ENCODE measurements around the gene SLC45A1. TPM values are rescaled to one million over a fixed set of nuclear protein-coding genes. Genes with fewer than 3 reads are reported as not detected.

Gene SLC45A1
- total and polyA plus RNA-seq, 5 donors: 2.1 to 3.5 (median 2.6) TPM

DNA sequence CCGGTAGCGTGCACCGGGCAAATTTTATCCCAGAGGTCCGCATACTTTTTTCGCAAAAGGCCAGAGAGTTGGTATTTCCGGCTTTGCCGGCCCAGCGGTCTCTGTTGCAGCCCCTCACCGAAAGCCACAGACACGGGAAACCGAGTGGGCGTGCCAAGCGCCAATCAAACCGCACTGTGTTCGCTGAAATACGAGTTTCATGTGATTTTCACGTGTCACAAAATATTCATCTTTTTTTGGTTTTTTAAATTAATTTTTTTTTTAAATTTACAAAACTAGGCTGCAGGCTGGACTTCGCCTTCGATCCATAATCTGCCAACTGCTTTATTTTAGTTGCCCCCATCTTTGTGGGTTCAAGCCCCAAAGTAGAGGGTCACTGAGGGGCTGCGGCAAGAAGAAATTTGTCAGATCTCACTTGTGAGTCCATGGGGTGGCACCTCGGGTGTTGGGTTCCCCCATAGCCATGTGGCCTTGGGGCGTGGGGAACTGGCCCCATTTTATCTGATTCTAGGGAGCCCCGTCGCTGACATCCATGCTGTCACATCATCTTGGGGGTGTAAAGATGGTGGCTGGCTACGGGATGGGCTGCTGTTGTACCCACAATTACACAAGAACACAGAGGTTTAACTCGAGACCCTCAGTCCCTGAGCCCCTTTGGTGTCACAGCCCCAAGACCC lies 20.8 kb downstream of the SLC45A1 start:
- whole genome bisulfite sequencing: 96% methylated on average over 26 of the region's 26 CpGs
- no peak overlapping the region for H3K4me3 ChIP-seq (ENCODE audit: low read length)
- no peak overlapping the region for H3K27ac ChIP-seq (ENCODE audit: low read length)
- no peaks in the 10 kb centered on the region for H3K4me1 ChIP-seq (ENCODE audit: control insufficient read depth, insufficient read depth, low read length)
- intact Hi-C loops (cut with DNase I): no loop called here
- DNase-seq (peak in 1 of 3 donors; percentile 38), ATAC-seq (no peak)
- no peaks in the 10 kb centered on the region for H3K9me3 ChIP-seq (ENCODE audit: control insufficient read depth, low read length)
- no peaks in the 10 kb centered on the region for H3K27me3 ChIP-seq (ENCODE audit: control insufficient read depth, insufficient read depth)

DNA sequence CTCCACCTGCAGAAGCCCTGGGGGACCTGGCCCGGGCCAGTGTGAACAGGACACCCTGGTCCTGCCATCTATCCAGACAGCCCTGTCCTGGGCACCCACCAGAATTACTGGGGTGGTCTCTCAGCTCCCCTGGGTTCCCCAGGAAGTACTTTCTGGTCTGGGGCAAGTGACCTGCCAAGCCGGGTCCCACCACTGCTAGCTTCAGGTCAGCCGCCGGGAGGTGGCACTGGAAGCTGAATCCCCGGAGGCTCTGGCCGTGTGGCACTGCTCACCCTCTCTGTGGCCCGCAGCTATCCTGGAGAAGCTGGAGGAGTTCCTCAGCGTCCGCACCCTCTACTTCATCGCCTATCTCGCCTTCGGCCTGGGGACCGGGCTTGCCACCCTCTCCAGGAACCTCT lies 21.3 kb downstream of the SLC45A1 start:
- H3K27me3 ChIP-seq (ENCODE audit: control insufficient read depth, insufficient read depth): no peaks in the 10 kb centered on the region
- no peaks in the 10 kb centered on the region for H3K9me3 ChIP-seq (ENCODE audit: control insufficient read depth, low read length)
- H3K4me1 ChIP-seq (ENCODE audit: control insufficient read depth, insufficient read depth, low read length): no peaks in the 10 kb centered on the region
- H3K4me3 ChIP-seq (ENCODE audit: low read length): no peak overlapping the region
- intact Hi-C loops (cut with DNase I): no loop called here
- no peak overlapping the region for H3K27ac ChIP-seq (ENCODE audit: low read length)
- DNase-seq: peak in 1 of 3 donors; percentile 48
- no peak for ATAC-seq
- 94% methylated on average over 13 of the region's 13 CpGs for WGBS

DNA sequence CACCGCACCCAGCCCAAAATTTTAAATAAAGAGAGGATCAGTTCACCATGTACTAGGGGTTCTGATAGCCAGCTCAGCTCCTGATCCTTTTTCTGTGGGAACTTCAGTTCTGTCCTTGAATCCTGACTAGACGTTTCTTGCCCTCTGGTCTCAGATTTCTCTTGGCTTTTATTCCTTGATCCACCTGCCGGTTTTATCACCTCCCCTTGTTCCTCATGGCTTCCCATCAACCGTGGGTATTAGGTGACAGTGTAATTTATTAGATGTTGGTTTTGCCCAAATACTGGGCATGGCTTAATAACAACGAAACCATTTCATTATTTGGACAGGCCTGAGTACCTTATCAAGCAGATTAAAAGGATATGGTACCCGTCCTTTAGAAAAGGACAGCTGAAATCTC lies 22.5 kb downstream of the SLC45A1 start:
- Histone ChIP-seq H3K9me3 (ENCODE audit: control insufficient read depth, low read length) (no peaks in the 10 kb centered on the region), H3K27ac (ENCODE audit: low read length) (no peak overlapping the region), H3K27me3 (ENCODE audit: control insufficient read depth, insufficient read depth) (no peaks in the 10 kb centered on the region), H3K4me3 (ENCODE audit: low read length) (no peak overlapping the region), H3K4me1 (ENCODE audit: control insufficient read depth, insufficient read depth, low read length) (no peaks in the 10 kb centered on the region)
- ATAC-seq (no peak), DNase-seq (no peak)
- intact Hi-C loops (cut with DNase I): no loop called here
- 90% methylated on average over 6 of the region's 6 CpGs for WGBS

DNA sequence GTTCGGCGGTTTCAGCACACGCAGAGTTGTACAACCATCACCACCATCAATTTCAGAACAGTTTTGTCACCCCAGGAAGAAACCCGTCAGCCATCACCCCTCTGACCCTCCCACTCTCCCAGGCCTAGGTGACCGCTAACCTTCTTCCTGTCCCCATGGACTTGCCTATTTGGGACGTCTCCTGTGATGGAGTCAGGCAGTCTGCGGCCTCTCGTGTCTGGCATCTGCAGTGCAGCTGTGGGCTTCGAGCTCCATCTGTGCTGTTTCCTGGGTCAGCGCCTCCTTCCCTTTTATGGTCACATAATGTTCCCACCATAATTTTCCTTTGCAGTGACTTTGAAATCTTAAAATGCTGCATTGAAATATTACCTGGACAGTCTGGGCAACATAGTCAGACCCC lies 24.4 kb downstream of the SLC45A1 start:
- Histone ChIP-seq H3K9me3 (ENCODE audit: control insufficient read depth, low read length) (no peaks in the 10 kb centered on the region), H3K4me1 (ENCODE audit: control insufficient read depth, insufficient read depth, low read length) (no peaks in the 10 kb centered on the region), H3K4me3 (ENCODE audit: low read length) (no peak overlapping the region), H3K27me3 (ENCODE audit: control insufficient read depth, insufficient read depth) (no peaks in the 10 kb centered on the region), H3K27ac (ENCODE audit: low read length) (no peak overlapping the region)
- DNase-seq: peak in 1 of 3 donors; percentile 67
- ATAC-seq: no peak
- WGBS: 82% methylated on average over 10 of the region's 10 CpGs
- intact Hi-C loops (cut with DNase I): no loop called here

DNA sequence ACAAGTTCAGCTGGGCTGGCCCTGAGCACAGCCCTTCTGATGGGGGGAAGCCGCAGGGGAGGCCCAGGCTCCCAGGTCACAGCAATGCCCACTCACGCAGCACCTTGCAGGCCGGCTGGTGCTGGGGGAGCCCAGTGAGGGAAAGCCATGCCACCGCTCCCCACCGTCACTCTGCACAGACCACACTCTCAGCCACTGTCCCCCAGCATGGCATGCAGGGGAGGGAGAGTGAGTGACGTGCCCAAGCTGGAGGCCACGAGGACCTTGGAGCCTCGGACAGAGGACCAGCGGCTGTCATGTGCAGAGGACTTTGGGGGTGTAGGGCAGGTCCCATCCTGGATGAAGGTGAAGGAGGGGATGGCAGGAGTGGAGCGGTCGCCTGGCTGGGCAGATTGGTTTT lies 25.1 kb downstream of the SLC45A1 start:
- no peaks in the 10 kb centered on the region for H3K4me1 ChIP-seq (ENCODE audit: control insufficient read depth, insufficient read depth, low read length)
- peak overlapping the region; percentile 0 for H3K27ac ChIP-seq (ENCODE audit: low read length)
- peak; percentile 24 to 46 for ATAC-seq
- H3K9me3 ChIP-seq (ENCODE audit: control insufficient read depth, low read length): no peaks in the 10 kb centered on the region
- H3K27me3 ChIP-seq (ENCODE audit: control insufficient read depth, insufficient read depth): no peaks in the 10 kb centered on the region
- intact Hi-C loops (cut with DNase I): no loop called here
- no peak overlapping the region for H3K4me3 ChIP-seq (ENCODE audit: low read length)
- WGBS: 71% methylated on average over 11 of the region's 11 CpGs
- no peak for DNase-seq

DNA sequence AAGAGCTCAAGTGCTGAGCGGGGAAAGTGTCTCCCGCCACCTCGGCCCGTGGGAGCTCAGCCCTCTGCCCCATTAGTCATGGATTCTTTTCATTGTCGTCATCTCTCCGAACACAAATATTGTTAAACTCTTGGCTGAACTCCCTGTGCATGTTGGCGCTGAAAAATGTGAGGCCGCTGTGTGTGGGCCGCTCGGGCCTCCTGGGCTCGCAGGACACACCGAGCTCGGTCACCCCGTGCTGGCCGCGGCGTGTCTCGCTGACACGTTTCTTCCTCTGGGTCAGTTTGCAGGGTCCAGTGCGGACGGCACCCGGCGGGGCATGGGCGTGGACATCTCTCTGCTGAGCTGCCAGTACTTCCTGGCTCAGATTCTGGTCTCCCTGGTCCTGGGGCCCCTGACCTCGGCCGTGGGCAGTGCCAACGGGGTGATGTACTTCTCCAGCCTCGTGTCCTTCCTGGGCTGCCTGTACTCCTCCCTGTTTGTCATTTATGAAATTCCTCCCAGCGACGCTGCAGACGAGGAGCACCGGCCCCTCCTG lies 25.6 kb downstream of the SLC45A1 start:
- peak; percentile 88 to 95 (median 92) for DNase-seq
- Histone ChIP-seq H3K9me3 (ENCODE audit: control insufficient read depth, low read length) (no peaks in the 10 kb centered on the region), H3K4me3 (ENCODE audit: low read length) (no peak overlapping the region), H3K27ac (ENCODE audit: low read length) (no peak overlapping the region), H3K27me3 (ENCODE audit: control insufficient read depth, insufficient read depth) (no peaks in the 10 kb centered on the region), H3K4me1 (ENCODE audit: control insufficient read depth, insufficient read depth, low read length) (no peaks in the 10 kb centered on the region)
- ATAC-seq: peak; percentile 83 to 90
- WGBS: 51% methylated on average over 32 of the region's 32 CpGs
- intact Hi-C loops (cut with DNase I): no loop called here

DNA sequence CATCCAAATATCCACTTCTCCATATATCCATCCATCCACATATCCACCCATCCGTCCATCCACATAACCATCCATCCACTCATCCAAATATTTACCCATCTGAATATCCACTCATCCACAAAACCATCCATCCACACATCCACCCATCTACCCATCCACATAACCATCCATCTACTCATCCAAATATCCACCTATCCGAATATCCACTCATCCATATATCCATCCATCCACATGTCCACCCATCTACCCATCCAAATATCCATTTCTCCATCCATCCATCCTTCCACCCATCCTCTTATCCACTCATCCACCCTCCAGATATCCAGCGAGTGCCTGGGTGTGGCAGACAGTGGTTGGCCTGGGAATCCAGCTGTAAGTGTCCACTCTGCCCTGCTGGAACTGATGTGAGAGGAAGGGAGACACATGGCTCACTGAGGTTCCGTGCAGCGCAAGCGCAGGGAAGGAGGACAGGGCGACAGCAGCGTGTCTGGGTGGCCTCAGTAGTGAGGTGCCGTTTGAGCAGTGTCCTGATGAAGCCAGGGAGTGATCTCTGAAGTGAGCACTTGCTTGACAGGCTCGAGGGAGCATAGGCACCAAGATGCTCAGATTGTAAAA lies 27.1 kb downstream of the SLC45A1 start:
- 96% methylated on average over 10 of the region's 10 CpGs for WGBS
- H3K27ac ChIP-seq (ENCODE audit: low read length): no peak overlapping the region
- H3K27me3 ChIP-seq (ENCODE audit: control insufficient read depth, insufficient read depth): no peaks in the 10 kb centered on the region
- ATAC-seq (no peak), DNase-seq (peak in 1 of 3 donors; percentile 42)
- peaks cover 2% of the 10 kb centered on the region for H3K4me1 ChIP-seq (ENCODE audit: control insufficient read depth, insufficient read depth, low read length)
- intact Hi-C loops (cut with DNase I): no loop called here
- H3K9me3 ChIP-seq (ENCODE audit: control insufficient read depth, low read length): no peaks in the 10 kb centered on the region
- no peak overlapping the region for H3K4me3 ChIP-seq (ENCODE audit: low read length)

DNA sequence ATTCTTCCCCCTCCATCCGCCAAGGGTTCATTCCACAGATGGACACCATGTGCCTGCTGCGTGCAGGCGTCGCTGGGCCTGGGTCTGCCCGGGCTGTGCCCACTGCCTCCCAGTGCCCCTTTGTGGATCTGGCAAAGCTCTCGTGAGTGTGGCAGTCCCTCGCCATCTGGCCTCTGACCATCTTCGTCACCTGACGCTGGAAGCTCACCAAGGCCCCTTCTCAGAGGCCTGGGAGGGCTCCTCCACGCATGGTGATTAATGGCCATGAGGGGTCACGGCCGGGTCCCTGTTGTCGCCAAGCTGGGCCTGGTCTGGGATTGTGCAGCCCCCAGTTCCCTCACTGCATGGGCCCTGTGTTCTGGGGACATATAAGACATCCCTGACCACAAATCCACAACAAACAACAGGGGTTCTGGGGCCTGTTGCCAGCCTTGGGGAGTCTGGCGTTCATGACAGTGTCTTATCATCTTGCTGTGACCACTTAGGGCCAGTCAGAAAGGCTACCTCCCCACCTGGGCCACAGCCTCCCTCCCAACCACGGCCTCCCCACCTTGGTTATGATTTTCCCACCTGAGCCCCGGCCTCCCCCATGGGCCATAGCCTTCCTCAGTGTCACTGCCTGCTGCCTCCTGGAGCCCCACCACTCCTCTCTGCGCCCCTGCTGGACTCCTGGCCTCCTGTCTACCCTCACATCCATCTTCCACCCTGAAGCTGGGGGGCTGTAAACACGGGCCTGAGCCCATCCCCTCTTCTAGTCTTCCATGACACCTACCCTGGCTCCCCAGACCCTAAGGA lies 27.9 kb downstream of the SLC45A1 start:
- intact Hi-C loops (cut with DNase I): no loop called here
- ATAC-seq: no peak
- no peaks in the 10 kb centered on the region for H3K9me3 ChIP-seq (ENCODE audit: control insufficient read depth, low read length)
- H3K4me1 ChIP-seq (ENCODE audit: control insufficient read depth, insufficient read depth, low read length): peaks cover 2% of the 10 kb centered on the region
- H3K27me3 ChIP-seq (ENCODE audit: control insufficient read depth, insufficient read depth): no peaks in the 10 kb centered on the region
- H3K4me3 ChIP-seq (ENCODE audit: low read length): no peak overlapping the region
- WGBS: 89% methylated on average over 18 of the region's 18 CpGs
- no peak for DNase-seq
- no peak overlapping the region for H3K27ac ChIP-seq (ENCODE audit: low read length)

DNA sequence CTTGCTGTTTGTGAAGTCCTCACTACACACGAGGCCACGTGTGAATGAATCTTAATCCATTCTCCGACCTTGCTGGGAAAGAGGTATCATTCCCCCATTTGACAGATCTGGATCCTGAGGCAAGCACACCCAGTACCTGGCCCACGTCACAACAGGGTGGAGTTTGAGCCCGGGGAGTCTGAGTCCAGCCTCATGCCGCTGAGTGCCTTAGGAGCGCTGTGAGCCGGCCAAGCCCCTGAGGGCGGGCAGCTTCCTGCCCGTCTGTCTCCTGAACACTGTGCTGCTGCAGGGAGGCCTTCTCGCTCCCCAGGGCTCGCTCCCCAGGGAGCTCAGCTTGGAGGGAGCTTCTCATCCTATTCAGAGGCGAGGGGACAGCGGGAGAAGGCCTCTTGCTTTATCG lies 29.7 kb downstream of the SLC45A1 start:
- DNase-seq (peak in 1 of 3 donors; percentile 47), ATAC-seq (no peak)
- intact Hi-C loops (cut with DNase I): no loop called here
- Histone ChIP-seq H3K27me3 (ENCODE audit: control insufficient read depth, insufficient read depth) (no peaks in the 10 kb centered on the region), H3K27ac (ENCODE audit: low read length) (no peak overlapping the region), H3K4me1 (ENCODE audit: control insufficient read depth, insufficient read depth, low read length) (peaks cover 2% of the 10 kb centered on the region), H3K9me3 (ENCODE audit: control insufficient read depth, low read length) (no peaks in the 10 kb centered on the region), H3K4me3 (ENCODE audit: low read length) (no peak overlapping the region)
- WGBS: 76% methylated on average over 15 of the region's 15 CpGs

DNA sequence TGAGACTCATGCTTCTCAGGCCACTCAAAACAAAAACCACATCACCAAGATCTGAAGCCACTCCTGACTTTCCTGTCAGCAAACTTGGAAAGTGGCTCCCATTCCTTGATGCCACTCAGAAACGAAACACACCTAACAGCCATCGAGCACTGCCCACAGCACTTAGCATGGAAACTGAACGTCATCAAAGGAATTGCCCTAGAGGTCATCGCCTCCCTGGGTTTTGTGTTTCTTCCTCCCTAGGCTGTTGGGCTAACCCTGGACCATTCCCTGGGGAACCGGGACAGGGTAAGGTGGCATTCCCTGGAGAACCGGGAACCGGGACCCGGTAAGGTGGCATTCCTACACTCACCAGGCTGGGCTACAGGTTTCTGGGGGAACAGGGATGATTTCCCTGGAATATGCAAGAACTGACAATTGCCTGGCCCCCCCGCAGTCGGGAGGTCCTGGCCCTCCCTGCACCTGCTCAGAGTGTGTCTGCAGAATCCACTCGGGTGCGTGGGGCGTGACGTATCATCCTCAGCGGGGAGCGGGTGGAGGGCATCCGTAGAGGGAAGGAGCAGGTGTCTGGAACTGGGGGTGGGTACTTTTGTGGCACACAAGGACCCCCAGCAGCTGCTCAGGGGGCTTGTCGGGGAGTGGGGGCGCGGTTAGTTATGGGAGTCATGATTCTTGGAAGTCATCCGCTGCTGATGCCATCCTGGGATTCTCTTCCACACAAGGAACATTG lies 30.3 kb downstream of the SLC45A1 start:
- intact Hi-C loops (cut with DNase I): no loop called here
- Histone ChIP-seq H3K4me1 (ENCODE audit: control insufficient read depth, insufficient read depth, low read length) (peaks cover 2% of the 10 kb centered on the region), H3K4me3 (ENCODE audit: low read length) (no peak overlapping the region), H3K27me3 (ENCODE audit: control insufficient read depth, insufficient read depth) (no peaks in the 10 kb centered on the region), H3K9me3 (ENCODE audit: control insufficient read depth, low read length) (no peaks in the 10 kb centered on the region), H3K27ac (ENCODE audit: low read length) (no peak overlapping the region)
- 78% methylated on average over 21 of the region's 21 CpGs for WGBS
- ATAC-seq: no peak
- peak in 1 of 3 donors; percentile 61 for DNase-seq
